ENCODE results near the gene MBD5.
"Not testable (repeated sequence)": the region's sequence is repeated elsewhere in the genome, so short reads cannot be mapped to it uniquely, and the experiment has no call there.

The MBD5 gene

GRCh38 chr2:147996828-147997227 lies 24.1 kb upstream of the MBD5 start:
- in situ Hi-C loops (cut with MboI; ENCODE audit: low sequenced_read_pairs, unreplicated experiment), result loop anchor here (10.0 to 25.0 kb wide), 3 partner anchors 528 to 1565 kb away; no protein-coding TSS in a partner anchor
- no peak for TF ChIP-seq CTCF (IDR thresholded peaks at IDR 0.05; ENCODE audit: borderline replicate concordance, control extremely low read depth, extremely low read depth, insufficient read depth, missing control alignments)
- no peak for DNase-seq (ENCODE audit: low spot score)

- in situ Hi-C loops (cut with MboI; ENCODE audit: low sequenced_read_pairs, unreplicated experiment), result loop anchor here (10.0 to 25.0 kb wide), 3 partner anchors 527 to 1564 kb away; no protein-coding TSS in a partner anchor
- TF ChIP-seq CTCF (IDR thresholded peaks at IDR 0.05; ENCODE audit: borderline replicate concordance, control extremely low read depth, extremely low read depth, insufficient read depth, missing control alignments), result no peak
These were observed 22.7 kb upstream of the MBD5 start for GRCh38 chr2:147998203-147998602.

GRCh38 chr2:147999126-147999525 lies 21.8 kb upstream of the MBD5 start:
- TF ChIP-seq CTCF (IDR thresholded peaks at IDR 0.05; ENCODE audit: borderline replicate concordance, control extremely low read depth, extremely low read depth, insufficient read depth, missing control alignments), result no peak
- DNase-seq (ENCODE audit: low spot score), result no peak
- in situ Hi-C loops (cut with MboI; ENCODE audit: low sequenced_read_pairs, unreplicated experiment), result loop anchor here (10.0 to 25.0 kb wide), 3 partner anchors 526 to 1563 kb away; no protein-coding TSS in a partner anchor

More at GRCh38 chr2:147998203-147998602, 22.7 kb upstream of the MBD5 start:
- no peak for DNase-seq (ENCODE audit: low spot score)

GRCh38 chr2:148000095-148000494 lies 20.8 kb upstream of the MBD5 start:
- in situ Hi-C loops (cut with MboI; ENCODE audit: low sequenced_read_pairs, unreplicated experiment), result no loop called here
- TF ChIP-seq CTCF (IDR thresholded peaks at IDR 0.05; ENCODE audit: borderline replicate concordance, control extremely low read depth, extremely low read depth, insufficient read depth, missing control alignments), result no peak
- DNase-seq (ENCODE audit: low spot score), result no peak

- in situ Hi-C loops (cut with MboI; ENCODE audit: low sequenced_read_pairs, unreplicated experiment); DNase-seq (ENCODE audit: low spot score): not testable (repeated sequence)
These were observed 18.5 kb upstream of the MBD5 start for GRCh38 chr2:148002420-148002819.

- TF ChIP-seq CTCF (IDR thresholded peaks at IDR 0.05; ENCODE audit: borderline replicate concordance, control extremely low read depth, extremely low read depth, insufficient read depth, missing control alignments), result no peak
- in situ Hi-C loops (cut with MboI; ENCODE audit: low sequenced_read_pairs, unreplicated experiment), result no loop called here
- DNase-seq (ENCODE audit: low spot score), result no peak
These were observed 14.5 kb upstream of the MBD5 start for GRCh38 chr2:148006249-148007007.

- no peak for TF ChIP-seq CTCF (IDR thresholded peaks at IDR 0.05; ENCODE audit: borderline replicate concordance, control extremely low read depth, extremely low read depth, insufficient read depth, missing control alignments)
- in situ Hi-C loops (cut with MboI; ENCODE audit: low sequenced_read_pairs, unreplicated experiment), result no loop called here
These were observed 13.5 kb upstream of the MBD5 start for GRCh38 chr2:148007219-148007900.

GRCh38 chr2:148008411-148008810 lies 12.5 kb upstream of the MBD5 start:
- in situ Hi-C loops (cut with MboI; ENCODE audit: low sequenced_read_pairs, unreplicated experiment); DNase-seq (ENCODE audit: low spot score): not testable (repeated sequence)

More at GRCh38 chr2:148007219-148007900, 13.5 kb upstream of the MBD5 start:
- no peak for DNase-seq (ENCODE audit: low spot score)

Measured in GM13976 (cell line).